Neural progenitor cell (in vitro differentiated cells): ENCODE data around the gene H19.

Source experiments
- EZH2 ChIP-seq: fragments of 200-600 bp; sonication (generic); IDR thresholded peaks from 2 replicates; pipeline ENCODE4 v1.6.1; 2017; ENCODE audit warnings: antibody characterized with exemption, mild to moderate bottlenecking, moderate library complexity
- TF ChIP-seq, protein P1 (sequence below): fragments of 200-600 bp; sonication (generic); IDR thresholded peaks from 2 replicates; pipeline ENCODE4 v1.5.1; 2017; ENCODE audit warnings: antibody characterized with exemption, mild to moderate bottlenecking

DNA sequence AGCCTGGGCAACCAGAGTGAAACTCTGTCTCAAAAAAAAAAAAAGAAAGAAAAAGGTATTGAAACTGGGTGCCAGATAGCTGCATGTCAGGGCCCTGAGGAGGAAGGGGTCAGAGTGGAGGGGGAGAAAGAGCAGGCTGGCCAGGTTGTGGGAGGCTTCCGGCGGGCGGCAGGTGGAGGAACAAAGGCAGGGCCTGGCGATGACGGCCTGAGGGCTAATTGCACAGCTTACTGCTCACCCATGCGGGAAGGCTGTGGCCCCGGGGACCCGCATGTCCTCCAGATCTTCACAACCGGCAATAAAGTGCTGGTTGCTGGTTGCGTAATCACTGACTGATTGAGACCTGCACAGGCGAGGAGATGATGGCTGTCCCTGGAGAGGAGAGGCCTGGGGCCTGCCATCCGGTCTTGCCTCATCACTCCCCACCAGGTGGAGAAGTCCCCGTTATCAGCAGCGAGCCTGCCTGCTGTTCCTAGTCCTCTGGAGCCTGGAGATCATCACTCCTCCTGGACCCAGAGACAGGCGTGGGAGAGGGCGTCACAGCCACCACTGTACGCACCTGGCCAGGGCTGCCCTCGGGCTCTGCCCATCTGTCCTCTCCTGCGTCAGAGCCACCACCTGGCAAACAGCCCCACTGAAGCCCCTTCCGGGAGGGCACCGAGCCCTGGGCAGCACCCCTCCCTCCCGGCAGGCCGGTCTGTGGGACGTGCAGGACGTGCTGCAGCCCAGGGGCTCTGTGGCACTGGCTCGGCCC lies 18.7 kb downstream of the H19 start:
- TF ChIP-seq, protein P1, sequence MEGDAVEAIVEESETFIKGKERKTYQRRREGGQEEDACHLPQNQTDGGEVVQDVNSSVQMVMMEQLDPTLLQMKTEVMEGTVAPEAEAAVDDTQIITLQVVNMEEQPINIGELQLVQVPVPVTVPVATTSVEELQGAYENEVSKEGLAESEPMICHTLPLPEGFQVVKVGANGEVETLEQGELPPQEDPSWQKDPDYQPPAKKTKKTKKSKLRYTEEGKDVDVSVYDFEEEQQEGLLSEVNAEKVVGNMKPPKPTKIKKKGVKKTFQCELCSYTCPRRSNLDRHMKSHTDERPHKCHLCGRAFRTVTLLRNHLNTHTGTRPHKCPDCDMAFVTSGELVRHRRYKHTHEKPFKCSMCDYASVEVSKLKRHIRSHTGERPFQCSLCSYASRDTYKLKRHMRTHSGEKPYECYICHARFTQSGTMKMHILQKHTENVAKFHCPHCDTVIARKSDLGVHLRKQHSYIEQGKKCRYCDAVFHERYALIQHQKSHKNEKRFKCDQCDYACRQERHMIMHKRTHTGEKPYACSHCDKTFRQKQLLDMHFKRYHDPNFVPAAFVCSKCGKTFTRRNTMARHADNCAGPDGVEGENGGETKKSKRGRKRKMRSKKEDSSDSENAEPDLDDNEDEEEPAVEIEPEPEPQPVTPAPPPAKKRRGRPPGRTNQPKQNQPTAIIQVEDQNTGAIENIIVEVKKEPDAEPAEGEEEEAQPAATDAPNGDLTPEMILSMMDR, result no peak
- no peak for TF ChIP-seq EZH2
